ENCODE measurements around the gene NDUFB11.
"Not testable (repeated sequence)": the region's sequence is repeated elsewhere in the genome, so short reads cannot be mapped to it uniquely, and the experiment has no call there.

NDUFB11 gene

DNA sequence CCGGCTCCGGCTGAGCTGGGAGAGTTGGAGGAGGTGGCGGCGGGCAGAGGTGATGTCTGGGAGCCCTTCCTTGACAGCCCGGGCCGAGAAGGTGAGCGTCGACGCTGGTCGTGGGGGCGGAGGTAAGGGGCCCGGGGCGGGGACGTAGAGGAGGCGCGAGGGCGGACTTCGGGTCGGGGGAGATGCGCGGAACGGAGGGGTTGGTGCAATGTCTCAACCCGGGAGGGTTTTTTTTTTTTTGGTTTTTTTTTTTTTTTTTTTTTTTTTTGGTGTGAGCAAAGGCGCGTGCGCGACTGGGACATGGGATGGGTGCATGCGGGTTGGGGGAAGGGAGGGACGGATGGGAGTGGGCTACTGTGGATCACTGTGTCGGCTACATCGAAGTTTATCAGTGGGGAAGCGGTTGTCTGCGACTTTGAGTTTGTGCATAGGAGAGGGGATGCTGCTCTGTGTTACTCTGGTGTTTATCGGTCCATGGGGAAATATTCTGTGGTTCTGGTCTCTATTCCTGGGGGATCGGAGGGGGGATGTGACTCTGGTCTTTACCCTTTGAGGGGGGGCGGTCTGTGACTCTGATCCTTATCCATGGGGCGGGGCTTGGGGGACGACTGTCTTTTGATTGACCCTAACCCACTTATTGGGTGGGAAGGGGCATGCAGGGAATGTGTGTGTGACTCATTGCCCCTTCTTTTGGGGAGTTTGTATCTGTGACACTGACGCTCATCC, 1.1 kb upstream of the NDUFB11 start:
- no peak for FAIRE-seq

DNA sequence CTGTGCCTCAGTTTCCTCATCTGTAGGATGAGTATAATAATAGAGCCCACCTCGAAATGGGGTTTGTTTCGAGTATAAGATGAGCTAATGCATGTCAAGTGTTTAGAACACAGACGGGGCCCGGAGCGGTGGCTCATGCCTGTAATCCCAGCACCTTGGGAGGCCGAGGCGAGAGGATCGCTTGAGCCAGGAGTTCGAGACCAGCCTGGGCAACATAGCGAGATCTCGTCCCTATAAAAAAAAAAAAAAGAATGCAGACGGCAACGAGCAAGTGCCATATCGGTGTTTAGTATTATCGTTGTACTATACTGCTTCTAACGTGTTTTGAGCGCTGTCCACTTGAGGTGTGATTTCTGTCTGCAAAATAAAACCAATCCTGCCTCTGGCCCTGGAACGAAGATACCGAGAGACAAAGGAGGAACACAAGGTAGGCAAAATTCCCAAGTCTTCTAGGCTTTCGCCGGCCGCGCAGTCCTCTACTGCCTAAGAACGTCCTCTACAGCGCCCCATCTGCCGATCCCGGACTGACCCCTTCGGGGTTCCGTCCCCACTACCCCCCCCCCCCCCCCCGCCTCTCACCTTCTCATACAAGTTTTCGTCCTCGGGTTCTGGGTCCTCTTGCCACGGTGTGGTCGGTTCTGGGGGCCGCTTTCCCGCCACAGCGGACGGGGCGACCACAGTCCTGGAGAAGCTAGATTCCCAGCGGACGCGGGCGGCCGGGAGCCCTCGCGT, 442 bp downstream of the NDUFB11 start:
- FAIRE-seq = no peak

DNA sequence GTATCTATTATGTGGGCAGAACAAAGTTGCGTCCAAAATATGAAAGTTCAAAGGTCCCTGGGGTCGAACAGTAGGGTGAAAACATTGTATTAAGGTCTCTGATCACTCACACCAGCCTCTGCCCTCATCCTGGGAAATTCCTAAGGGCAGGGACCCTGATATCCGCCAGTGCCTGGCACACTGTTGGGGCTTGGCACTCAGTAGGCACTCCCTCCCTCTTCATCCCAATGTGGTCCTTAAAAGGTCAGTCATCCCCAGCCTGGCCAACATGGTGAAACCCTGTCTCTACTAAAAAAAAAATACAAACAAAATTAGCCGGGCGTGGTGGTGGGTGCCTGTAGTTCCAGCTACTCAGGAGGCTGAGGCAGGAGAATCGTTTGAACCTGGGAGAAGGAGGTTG, 6.3 kb downstream of the NDUFB11 start:
- FAIRE-seq = no peak

DNA sequence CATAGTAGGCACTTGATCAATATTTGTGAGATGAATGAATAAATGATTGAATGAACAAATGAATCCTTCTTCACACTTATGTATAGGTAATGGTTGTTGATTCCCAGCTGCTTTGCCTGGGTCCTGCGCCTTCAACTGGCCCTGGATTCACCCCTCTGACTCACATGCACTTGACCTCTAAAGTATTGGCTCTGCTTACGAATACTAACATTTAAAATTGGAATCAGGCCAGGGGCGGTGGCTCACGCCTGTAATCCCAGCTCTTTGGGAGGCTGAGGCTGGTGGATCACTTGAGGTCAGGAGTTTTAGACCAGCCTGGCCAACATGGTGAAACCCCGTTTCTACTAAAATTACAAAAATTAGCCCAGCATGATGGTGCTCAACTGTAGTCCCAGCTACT, 8.9 kb downstream of the NDUFB11 start:
- FAIRE-seq = not testable (repeated sequence)

DNA sequence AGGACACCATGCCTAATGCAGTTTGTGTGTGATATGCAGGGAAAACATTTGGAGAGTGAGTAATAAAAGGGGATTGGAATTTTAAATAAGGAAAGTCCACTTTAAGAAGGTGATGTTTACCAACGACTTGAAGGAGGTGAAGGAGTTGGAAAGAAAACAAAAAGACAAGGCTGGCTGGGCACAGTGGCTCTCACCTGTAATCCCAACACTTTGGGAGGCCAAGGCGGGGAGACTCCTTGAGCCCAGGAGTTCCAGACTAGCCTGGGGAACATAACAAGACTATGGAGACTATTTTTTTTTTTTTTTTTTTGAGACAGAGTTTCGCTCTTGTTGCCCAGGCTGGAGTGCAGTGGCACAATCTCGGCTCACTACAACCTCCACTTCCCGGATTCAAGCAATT, 11.0 kb downstream of the NDUFB11 start:
- FAIRE-seq = no peak

DNA sequence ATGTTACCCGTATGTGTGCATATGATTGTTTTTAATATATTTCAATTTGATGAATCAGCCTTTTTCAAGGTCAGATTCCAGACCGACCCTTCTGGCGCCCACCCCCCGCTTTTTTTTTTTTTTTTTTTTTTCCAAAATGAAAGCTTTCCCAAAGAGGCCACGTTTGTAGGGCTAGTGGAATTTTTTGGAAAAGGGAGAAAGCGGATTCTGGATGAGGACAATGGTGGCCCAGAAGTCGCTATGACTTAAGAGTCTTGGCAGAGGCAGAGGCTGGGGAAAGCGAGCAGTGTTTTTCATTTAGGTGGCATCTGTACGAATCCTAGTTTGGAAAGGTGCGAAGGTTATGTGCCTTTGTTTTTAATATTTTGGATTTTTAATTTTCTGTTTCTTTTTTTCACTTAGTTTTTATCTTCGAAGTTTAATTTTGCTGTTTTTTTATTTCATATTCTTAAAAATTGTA, 14.6 kb downstream of the NDUFB11 start:
- FAIRE-seq = peak; percentile 49

DNA sequence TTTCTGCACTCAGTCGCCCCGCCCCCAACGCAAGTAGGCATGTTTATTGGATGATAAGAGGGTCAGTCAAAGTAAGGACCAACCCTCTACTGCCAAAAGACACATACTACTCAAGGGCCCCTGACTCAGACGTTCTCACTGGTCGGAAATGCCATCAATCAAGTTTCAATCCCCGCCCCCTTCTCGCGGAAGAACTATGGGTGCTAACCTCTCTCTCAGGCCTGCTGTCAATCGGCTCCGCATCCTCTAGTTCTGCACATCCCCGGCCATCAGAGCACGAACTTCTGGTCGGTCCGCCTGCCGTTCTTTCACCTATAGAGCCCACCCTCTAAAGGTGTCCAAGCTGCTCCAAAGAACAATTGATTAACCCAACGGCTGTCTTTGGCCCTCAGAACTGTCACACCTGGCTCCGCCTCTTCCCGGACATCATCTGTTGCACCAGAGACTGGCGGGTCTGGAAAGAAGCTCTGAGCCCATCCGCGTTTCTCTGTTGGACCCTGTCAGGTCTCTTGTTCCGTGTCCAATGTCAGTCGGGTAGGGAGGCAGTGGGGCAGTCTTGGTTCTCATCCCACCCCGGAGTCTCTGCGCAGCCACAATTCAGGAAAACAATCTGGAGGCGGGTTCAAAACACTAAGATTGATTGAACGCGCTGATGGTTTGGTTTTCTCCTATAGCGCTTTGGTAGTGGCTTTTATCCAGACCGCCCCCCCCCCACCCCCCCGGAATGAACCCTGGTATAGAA, 15.2 kb downstream of the NDUFB11 start:
- FAIRE-seq = peak; percentile 98

DNA sequence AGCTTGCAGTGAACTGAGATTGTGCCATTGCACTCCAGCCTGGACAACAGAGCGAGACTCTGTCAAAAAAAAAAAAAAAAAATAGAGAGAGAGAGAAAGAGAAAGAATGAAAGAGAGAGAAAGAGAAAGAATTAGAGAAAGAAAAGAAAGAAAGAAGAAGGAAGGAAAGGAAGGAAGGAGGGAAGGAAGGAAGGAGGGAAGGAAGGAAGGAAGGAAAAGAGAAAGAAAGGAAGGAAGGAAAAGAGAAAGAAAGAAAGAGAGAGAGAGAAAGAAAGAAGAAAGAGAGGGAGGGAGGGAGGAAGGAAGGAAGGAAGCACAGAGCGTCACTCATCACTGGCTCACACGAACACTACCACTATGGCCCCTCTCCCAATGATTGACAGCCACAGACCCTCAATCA, 20.0 kb downstream of the NDUFB11 start:
- FAIRE-seq = not testable (repeated sequence)

DNA sequence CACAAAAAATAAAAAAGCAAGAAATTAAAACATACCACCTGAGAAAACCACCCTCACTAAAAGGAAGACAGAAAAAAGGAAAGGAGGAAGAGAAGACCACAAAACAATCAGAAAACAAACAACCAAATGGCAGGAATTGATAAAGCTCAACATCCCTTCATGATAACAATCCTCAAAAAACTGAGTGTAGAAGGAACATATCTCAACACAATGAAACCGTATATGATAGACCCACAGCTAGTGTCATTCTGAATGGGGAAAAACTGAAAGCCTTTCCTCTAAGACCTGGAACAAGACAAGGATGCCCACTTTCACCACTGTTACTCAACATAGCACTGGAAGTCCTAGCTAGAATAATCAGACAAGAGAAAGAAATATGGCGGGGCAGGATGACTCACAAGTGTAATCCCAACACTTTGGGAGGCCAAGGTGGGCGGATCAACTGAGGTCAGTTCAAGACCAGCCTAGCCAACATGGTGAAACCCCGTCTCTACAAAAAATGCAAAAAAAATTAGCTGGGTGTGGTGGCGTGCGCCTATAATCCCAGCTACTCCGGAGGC, 27.9 kb downstream of the NDUFB11 start:
- FAIRE-seq = not testable (repeated sequence)

DNA sequence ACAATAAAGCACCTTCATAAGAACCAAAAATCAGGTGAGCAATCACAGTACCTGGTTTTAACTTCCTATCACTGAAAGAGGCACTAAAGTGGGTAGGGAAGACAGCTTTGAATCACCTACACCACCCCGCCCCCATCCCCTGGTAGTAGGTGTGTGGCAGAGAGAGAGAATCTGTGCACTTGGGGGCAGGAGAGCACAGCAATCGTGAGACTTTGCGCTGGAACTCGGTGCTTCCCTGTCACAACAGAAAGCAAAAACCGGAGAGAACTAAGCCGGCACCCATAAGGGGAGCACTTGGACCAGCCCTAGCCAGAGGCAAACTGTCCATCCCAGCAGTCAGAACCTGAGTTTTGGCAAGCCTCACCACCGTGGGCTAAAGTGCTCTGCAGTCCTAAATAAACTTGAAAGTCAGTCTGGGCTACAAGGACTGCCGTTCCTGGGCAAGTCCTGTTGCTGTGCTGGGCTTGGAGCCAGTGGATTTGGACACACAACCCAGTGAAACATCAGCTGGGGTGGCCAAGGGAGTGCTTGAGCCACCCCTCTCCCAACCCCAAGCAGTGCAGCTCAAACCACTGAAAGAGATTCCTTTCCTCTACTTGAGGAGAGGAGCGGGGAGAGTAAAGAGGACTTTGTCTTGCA, 32.1 kb downstream of the NDUFB11 start:
- no peak for FAIRE-seq

DNA sequence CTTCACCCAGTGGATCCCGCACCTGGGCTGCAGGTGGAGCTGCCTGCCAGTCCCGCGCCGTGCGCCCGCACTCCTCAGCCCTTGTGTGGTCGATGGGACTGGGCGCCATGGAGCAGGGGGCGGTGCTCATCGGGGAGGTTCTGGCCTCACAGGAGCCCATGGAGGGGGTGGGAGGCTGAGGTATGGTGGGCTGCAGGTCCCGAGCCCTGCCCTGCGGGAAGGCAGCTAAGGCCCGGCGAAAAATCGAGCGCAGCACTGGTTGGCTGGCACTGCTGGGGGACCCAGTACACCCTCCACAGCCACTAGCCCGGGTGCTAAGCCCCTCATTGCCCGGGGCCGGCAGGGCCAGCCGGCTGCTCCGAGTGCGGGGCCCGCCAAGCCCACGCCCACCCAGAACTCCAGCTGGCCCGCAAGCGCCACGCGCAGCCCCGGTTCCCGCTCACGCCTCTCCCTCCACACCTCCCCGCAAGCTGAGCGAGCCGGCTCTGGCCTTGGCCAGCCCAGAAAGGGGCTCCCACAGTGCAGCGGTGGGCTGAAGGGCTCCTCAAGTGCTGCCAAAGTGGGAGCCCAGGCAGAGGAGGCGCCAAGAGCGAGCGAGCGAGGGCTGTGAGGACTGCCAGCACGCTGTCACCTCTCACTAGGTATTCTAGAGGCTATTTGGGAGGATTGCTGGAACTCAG, 33.4 kb downstream of the NDUFB11 start:
- not testable (repeated sequence) for FAIRE-seq

DNA sequence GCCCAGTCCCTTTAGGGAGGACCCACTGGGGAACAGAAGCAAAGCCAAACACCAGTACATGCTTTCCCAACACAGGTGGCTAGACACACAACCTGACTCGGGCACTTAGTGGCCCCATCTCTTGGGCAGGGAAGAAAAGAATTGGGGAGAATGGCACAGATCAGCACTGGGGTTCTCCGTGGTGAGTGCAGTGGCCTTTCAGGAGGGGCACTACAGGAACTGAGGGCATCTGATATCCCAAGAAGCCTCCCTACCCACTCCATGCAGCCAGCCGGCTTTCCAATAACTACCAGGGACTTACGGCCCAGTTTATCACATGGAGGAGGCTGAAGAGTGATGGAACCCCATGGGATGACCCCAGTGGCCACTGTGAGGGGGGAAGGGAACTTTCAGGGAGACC, 43.3 kb downstream of the NDUFB11 start:
- FAIRE-seq = no peak

DNA sequence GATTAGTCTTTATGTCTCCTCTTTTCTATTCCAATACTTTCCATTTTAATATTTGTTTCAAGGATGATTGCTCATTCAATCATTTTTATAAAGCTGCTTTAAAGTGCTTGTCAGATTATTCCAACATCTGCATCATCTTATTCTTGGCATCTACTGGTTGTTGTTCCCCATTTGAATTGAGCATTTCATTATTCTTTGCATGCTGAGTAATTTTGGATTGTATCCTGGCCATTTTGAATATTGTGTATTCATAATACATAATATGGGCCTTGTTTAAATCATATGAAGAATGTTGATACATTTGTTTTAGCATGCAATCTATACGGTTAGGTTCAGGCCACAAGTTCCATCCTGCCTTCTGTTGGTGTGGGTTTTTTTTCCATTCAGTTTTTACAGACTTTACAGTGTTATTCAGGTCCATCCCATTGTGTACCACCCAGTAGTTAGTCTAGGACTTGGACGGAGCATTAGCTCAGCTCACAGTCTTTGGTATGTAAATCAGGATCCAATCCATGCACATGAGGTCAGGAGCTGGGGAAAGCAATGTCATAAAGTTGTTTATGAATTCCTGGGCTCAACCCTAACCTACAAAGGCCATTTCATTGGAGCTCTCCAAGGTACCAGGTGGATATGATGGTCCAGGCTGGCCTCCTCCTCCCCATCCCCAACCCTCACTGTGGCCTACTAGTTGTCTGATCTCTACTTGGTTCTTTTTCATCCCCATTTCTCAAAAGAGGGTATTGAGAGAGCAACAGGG, 46.0 kb downstream of the NDUFB11 start:
- FAIRE-seq = no peak

DNA sequence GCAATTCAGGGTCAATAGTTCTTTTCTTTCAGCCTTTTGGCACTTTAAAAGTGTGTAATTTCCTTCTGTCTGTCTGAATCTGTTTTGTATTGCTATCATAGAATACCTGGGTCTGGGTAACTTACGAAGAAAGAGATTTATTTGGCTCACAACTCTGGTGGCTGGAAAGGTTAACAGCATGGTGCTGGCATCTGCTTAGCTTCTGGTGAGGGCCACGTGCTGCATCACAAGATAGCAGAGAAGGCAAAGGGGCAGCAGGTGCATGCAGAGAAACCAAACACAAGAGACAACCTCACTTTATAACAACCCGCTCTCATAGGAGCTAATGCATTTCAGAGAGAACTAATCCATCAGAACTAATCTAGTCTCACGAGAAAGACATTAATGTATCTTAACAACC, 47.5 kb downstream of the NDUFB11 start:
- no peak for FAIRE-seq

DNA sequence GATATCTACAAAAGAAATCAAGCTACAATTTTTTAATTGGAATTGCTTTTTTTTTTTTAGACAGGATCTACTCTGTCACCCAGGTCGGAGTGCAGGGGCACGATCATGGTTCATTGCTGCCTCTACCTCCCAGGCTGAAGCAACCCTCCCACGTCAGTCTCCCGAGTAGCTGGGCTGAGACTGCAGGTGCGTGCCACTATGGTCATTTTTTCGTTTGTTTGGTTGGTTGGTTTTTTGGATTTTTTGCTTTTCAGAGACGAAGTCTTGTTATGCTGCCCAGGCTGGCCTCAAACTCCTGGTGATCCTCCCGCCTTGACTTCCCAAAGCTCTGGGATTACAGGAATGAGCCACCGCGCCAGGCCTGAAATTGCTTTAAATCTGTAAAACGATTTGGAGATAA, 50.6 kb downstream of the NDUFB11 start:
- no peak for FAIRE-seq

DNA sequence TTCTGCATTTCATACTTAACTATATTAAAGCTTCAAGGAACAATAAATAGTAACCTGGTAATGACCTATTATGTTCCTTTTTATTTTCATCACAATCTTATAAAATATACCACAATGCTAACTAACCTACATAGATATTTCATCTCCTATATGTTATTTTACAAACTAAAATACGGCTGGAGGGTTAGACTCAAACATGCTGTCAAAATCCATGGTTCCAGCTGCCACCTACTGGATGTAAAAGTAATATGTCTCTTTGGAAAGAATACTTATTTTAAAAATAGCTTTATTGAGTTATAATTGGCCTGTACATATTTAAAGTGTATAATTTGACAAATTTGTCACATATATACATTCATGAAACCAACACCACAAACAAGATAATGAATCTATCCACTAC, 51.3 kb downstream of the NDUFB11 start:
- FAIRE-seq = peak; percentile 100

Measured in islet of Langerhans (tissue), 1 donor.